Measurements from ENCODE around the gene VARS2. TPM values are rescaled to one million over a fixed set of nuclear protein-coding genes. Genes with fewer than 3 reads are reported as not detected.

VARS2 gene
- total and polyA plus RNA-seq, 9 of the 15 experiments (the other 6 are each of a cell fraction or from before 2014, with no cell fraction given): 1.6 to 53.6 (median 29.9) TPM

GRCh38 chr6:30884521-30885480 lies 29.2 kb upstream of the VARS2 start (continued):
- TF ChIP-seq ZNF740 (CRISPR knock-in tag; IDR thresholded peaks at IDR 0.05) (peak; percentile 92), ZNF740 (tag; IDR thresholded peaks at IDR 0.05) (no peak), NONO (IDR thresholded peaks at IDR 0.05; ENCODE audit: low read depth in 2 of 2, low read length in 1 of 2) (no peak), GABPB1 (CRISPR knock-in tag; IDR thresholded peaks at IDR 0.05) (0 out of 2 replicates have a peak, but pooled peaks have one; percentile 30), ARID1B (IDR thresholded peaks at IDR 0.05) (peak; percentile 35; the same call in 1 of the 2 replicates), CCNT2 (IDR thresholded peaks at IDR 0.05; ENCODE audit: borderline replicate concordance, extremely low read depth, insufficient read length, low read depth, low read length) (peak; percentile 12), POLR2A (conservative IDR thresholded peaks at IDR 0.05) (0 out of 2 replicates have a peak, but pooled peaks have one; percentile 32), E2F1 (CRISPR knock-in tag; IDR thresholded peaks at IDR 0.05) (0 out of 2 replicates have a peak, but pooled peaks have one; percentile 45), RBFOX2 (IDR thresholded peaks at IDR 0.05; ENCODE audit: low read depth, low read length) (peak; percentile 22; the same call in 1 of the 2 replicates), BHLHE40 (IDR thresholded peaks at IDR 0.05; ENCODE audit: low read length) (peak; percentile 61), ZFX (CRISPR knock-in tag; IDR thresholded peaks at IDR 0.05) (0 out of 2 replicates have a peak, but pooled peaks have one; percentile 27), SNRNP70 (optimal IDR thresholded peaks at IDR 0.05; ENCODE audit: low read depth, low read length) (no peak), DEAF1 (CRISPR knock-in tag; IDR thresholded peaks at IDR 0.05) (0 out of 2 replicates have a peak, but pooled peaks have one; percentile 6), SP1 (CRISPR knock-in tag; IDR thresholded peaks at IDR 0.05) (0 out of 2 replicates have a peak, but pooled peaks have one; percentile 38)
- TF ChIP-seq, protein P1, sequence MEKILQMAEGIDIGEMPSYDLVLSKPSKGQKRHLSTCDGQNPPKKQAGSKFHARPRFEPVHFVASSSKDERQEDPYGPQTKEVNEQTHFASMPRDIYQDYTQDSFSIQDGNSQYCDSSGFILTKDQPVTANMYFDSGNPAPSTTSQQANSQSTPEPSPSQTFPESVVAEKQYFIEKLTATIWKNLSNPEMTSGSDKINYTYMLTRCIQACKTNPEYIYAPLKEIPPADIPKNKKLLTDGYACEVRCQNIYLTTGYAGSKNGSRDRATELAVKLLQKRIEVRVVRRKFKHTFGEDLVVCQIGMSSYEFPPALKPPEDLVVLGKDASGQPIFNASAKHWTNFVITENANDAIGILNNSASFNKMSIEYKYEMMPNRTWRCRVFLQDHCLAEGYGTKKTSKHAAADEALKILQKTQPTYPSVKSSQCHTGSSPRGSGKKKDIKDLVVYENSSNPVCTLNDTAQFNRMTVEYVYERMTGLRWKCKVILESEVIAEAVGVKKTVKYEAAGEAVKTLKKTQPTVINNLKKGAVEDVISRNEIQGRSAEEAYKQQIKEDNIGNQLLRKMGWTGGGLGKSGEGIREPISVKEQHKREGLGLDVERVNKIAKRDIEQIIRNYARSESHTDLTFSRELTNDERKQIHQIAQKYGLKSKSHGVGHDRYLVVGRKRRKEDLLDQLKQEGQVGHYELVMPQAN (IDR thresholded peaks at IDR 0.05; ENCODE audit: borderline replicate concordance): peak; percentile 23; the same call in 1 of the 2 replicates
- TF ChIP-seq, protein P2, sequence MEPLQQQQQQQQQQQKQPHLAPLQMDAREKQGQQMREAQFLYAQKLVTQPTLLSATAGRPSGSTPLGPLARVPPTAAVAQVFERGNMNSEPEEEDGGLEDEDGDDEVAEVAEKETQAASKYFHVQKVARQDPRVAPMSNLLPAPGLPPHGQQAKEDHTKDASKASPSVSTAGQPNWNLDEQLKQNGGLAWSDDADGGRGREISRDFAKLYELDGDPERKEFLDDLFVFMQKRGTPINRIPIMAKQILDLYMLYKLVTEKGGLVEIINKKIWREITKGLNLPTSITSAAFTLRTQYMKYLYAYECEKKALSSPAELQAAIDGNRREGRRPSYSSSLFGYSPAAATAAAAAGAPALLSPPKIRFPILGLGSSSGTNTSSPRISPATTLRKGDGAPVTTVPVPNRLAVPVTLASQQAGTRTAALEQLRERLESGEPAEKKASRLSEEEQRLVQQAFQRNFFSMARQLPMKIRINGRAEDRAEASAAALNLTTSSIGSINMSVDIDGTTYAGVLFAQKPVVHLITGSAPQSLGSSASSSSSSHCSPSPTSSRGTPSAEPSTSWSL (CRISPR knock-in tag; IDR thresholded peaks at IDR 0.05; ENCODE audit: borderline replicate concordance): peak; percentile 30; the same call in 1 of the 2 replicates

Measured in K562 (cell line).